Amygdala (tissue), 56 donors: ENCODE measurements around the gene RPL18A.

Source experiments
- DNase-seq, 56 donors: peaks; one replicate each; lab custom pipeline; 2025; lab: John Stamatoyannopoulos, UW

The RPL18A gene

GRCh38 chr19:17859533-17860330, at the start of gene RPL18A:
Gene RPL18A, plus strand, starts transcription at chr19:17859910. Its CDS starts 47 bp downstream, at chr19:17859957.
- DNase-seq, result peak; percentile 77 to 100 (median 99)

- DNase-seq, result no peak
Observed at GRCh38 chr19:17811103-17811502, 48.6 kb upstream of the RPL18A start.

DNA sequence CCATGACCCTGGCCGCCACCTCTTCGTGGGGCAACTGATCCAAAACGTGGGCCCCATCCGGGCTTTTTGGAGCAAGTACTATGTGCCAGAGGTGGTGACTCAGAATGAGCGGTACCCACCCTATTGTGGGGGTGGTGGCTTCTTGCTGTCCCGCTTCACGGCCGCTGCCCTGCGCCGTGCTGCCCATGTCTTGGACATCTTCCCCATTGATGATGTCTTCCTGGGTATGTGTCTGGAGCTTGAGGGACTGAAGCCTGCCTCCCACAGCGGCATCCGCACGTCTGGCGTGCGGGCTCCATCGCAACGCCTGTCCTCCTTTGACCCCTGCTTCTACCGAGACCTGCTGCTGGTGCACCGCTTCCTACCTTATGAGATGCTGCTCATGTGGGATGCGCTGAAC, 48.0 kb upstream of the RPL18A start:
- no peak for DNase-seq

GRCh38 chr19:17812099-17812498, 47.6 kb upstream of the RPL18A start:
- no peak for DNase-seq

GRCh38 chr19:17817668-17818363, 41.9 kb upstream of the RPL18A start:
- no peak for DNase-seq

GRCh38 chr19:17821190-17821589, 38.5 kb upstream of the RPL18A start, which contains the start of gene INSL3:
Gene INSL3, minus strand, starts transcription at chr19:17821519. Its CDS starts 13 bp downstream, at chr19:17821506.
- DNase-seq, result no peak

DNA sequence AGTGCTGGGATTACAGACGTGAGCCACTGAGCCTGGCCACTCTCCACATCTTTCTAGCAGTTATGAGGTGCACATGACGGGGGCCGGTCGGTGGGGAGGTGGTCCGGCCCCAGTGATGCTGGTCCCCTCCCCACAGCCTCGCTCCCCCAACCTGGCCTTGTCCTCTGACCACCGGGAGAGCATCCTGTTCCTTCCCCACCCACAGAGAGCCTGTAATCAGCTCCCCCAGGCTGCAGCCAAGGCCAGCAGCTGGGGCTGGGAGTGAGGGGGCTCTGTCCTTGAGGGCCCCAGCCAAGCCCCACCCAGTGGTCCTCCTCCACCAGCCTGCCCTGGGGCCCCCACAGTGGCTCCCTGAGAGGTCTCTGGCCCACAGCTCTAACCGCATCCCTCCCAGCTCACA, 35.4 kb upstream of the RPL18A start:
- DNase-seq, result no peak

- DNase-seq, result no peak
Observed at GRCh38 chr19:17826508-17827056, 33.1 kb upstream of the RPL18A start.

GRCh38 chr19:17829855-17830566, 29.7 kb upstream of the RPL18A start:
- peak in 30 of 56 donors; percentile 2 to 71 (median 27) for DNase-seq

GRCh38 chr19:17830567-17831418, 28.9 kb upstream of the RPL18A start:
- peak in 50 of 56 donors; percentile 7 to 91 (median 71) for DNase-seq

GRCh38 chr19:17831419-17831888, 28.3 kb upstream of the RPL18A start:
- peak in 3 of 56 donors; percentile 2 to 19 (median 13) for DNase-seq

GRCh38 chr19:17832443-17833208, 27.1 kb upstream of the RPL18A start:
- no peak for DNase-seq

DNA sequence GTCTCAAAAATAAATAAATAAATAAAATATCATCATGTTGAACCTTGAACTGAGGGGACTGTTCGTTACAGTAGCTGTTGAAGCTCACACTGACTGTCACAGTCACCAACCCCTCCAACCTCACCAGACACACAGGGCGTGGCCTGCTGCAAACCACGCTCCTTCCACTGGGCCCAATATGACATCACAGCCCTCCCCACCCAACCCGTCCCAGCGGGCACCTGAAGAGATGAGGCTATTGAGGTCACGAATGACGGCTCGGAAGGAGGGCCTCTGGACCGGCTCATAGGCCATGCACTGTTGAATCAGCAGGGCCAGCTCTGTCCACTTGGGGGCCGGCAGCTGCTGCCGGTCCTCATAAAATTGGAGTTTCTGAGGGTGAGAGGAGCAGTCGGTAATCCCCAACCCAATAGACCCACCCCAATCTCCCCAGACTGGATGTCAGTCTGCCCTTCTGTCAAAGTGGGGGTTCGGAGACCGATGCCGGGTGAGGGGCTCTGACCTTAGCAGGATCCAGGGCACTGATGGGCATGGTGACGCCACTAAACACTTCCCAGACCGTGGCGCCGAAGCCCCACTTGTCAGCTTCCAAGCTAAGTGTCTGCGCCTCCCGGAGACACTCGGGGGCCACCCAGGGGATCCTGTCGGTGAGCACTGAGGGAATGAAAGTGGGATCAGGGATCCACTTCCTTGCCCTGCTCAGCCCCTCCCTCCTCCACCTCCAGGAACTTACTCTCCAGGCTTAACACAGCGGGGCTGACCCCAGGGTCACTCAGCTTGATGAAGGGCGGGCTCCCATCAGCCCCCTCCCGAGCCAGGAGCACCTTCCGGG, 25.1 kb upstream of the RPL18A start:
- no peak for DNase-seq

DNA sequence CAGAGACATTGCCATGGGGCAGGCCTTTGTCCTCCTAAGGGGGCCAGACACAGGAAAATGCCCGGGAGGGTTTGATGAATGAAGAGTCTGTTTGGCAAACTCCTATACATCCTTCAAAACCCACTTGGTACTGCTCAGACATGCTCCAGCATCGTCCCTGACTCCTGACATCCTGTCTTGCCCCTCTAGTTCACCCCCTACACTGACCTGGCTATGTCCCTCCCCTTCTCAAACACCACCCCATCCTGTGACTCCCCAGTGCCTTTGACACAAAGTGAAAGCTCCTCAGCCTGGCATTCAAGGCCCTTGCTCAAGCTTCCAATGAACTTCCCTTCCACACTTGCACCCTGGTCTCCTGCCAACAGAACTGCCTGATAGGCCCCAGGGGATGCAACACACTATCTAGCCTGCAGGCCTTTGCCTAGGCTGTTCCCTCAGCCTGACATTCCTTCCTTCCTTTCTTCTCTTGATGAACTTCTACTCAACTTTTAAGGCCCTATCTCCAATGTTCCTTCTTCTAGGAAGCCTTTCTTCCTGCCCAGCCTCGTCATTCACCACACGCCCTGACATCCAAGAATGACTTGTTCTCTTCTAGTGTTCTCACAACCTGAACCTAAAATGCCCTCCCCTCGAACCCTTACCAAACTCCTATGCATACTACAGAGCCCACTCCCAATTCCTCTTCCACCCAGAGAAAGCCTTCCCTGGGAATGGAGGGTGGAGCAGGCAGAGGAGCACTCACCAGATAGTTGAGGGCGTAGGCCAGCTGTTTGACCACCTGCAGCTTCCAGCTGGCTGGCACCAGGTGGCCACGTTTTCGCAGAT, 24.3 kb upstream of the RPL18A start:
- no peak for DNase-seq

GRCh38 chr19:17836530-17836929, 23.2 kb upstream of the RPL18A start:
- no peak for DNase-seq

- no peak for DNase-seq
Observed at GRCh38 chr19:17837972-17838371, 21.7 kb upstream of the RPL18A start.

DNA sequence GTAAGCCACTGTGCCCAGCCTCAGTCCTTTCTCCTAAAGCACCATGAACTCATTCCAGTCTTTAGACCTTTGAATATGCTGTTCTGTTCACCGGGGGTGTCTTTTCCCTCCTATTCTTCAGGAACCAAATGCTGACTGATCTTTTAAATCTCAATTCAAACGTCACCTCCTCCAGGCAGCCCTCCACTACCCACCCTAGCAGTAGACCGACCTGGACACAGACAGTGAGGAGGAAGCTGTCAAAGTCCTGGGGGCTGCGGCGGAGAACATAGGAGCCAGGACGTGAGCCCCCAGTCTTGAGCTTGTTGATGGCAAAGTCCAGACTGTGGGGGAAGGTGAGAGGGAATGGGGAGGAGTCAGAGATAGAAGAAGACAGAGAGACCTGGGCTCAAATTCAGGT, 19.7 kb upstream of the RPL18A start:
- DNase-seq, result no peak
